K562 (cell line): ENCODE results near the gene SLC35D3. TPM values are rescaled to one million over a fixed set of nuclear protein-coding genes. Genes with fewer than 3 reads are reported as not detected.

ENCODE experiments used
- ATAC-seq: fragments of 200-7000 bp; cut with Tn5 transposase; 3 replicates; pipeline ENCODE4 v1.9.1; 2020; ENCODE audit warnings: moderate library complexity
- BruUV-seq: library from RNA; stranded (reverse); fragments of 400-500 nt; replicated peaks from 2 replicates; lab custom pipeline; 2021; lab: Mats Ljungman, UMichigan
- CTCF ChIA-PET: fragments of 300-600 bp; formaldehyde crosslinking; extraction: SDS; loops from one replicate; lab custom pipeline; 2021; ENCODE audit warnings: low intra/inter-chr PET ratio; lab: Yijun Ruan, JAX
- POLR2A ChIA-PET: fragments of 300-600, 350-650 bp; sonication (Branson Sonifier 250); formaldehyde crosslinking; extraction: SDS; loops from one replicate; lab custom pipeline; 2021; ENCODE audit warnings: antibody characterized with exemption, inconsistent platforms; lab: Yijun Ruan, JAX
- DNase-seq, 4 experiments: peaks; one replicate each; pipeline versions ENCODE4 v3.0.0 to v3.0.0-alpha.2; 2011 to 2018; ENCODE audit warnings: low spot score in 3 of 4, mixed read lengths in 3 of 4; ENCODE audit errors: extremely low read depth in 1 of 4
- FAIRE-seq: peaks from 2 replicates; lab custom pipeline; 2011; peaks lifted over from hg19 to GRCh38; lab: Jason Lieb, UNC
- H2AFZ ChIP-seq: 2 replicates; pipeline ENCODE4 v1.6.0; 2011; ENCODE audit warnings: low read depth, low read length, control low read depth, inconsistent platforms
- H3K27ac ChIP-seq: fragments of 200-600 bp; 3 replicates; pipeline ENCODE4 v1.8.0; 2011; ENCODE audit warnings: low read depth, mild to moderate bottlenecking, control low read depth, inconsistent platforms, low read length, moderate library complexity, mixed read lengths; ENCODE audit errors: extremely low read depth
- H3K27me3 ChIP-seq, 2 experiments: fragments of 300-600 bp in 1 of 2; 2 replicates in 1 of 2; 3 replicates in 1 of 2; pipeline versions ENCODE4 v1.6.0 to v1.8.0; 2011; ENCODE audit warnings: inconsistent platforms in 2 of 2, low read length in 2 of 2, mild to moderate bottlenecking in 1 of 2, mixed read lengths in 1 of 2, moderate library complexity in 1 of 2; ENCODE audit not compliant: control insufficient read depth in 2 of 2, insufficient read depth in 2 of 2
- H3K36me3 ChIP-seq: fragments of 300-600 bp; 3 replicates; pipeline ENCODE4 v1.8.0; 2011; ENCODE audit warnings: mild to moderate bottlenecking, low read length, inconsistent platforms; ENCODE audit not compliant: control insufficient read depth, insufficient read depth
- H3K4me1 ChIP-seq, 2 experiments: fragments of 200-600 bp in 1 of 2; replicated peaks in 1 of 2; 2 replicates in 1 of 2; 3 replicates in 1 of 2; pipeline versions ENCODE4 v1.5.1 to v1.8.0; 2011; ENCODE audit warnings: inconsistent platforms in 2 of 2, low read length in 2 of 2, mild to moderate bottlenecking in 1 of 2, mixed read lengths in 1 of 2, moderate library complexity in 1 of 2; ENCODE audit not compliant: control insufficient read depth in 2 of 2, insufficient read depth in 2 of 2
- H3K4me2 ChIP-seq: 2 replicates; pipeline ENCODE4 v1.6.1; 2011; ENCODE audit warnings: low read length, control low read depth, inconsistent platforms, mixed read lengths; ENCODE audit not compliant: insufficient read depth
- H3K4me3 ChIP-seq: fragments of 200-600 bp; sonication (generic), shearing (Covaris generic); 2 replicates; pipeline ENCODE4 v1.5.1; 2016; ENCODE audit warnings: control low read depth, inconsistent platforms
- H3K79me2 ChIP-seq: fragments of 200-600 bp; 3 replicates; pipeline ENCODE4 v1.8.0; 2011; ENCODE audit warnings: low read length, inconsistent platforms; ENCODE audit not compliant: control insufficient read depth, insufficient read depth
- H3K9ac ChIP-seq, 2 experiments: 2 replicates each; pipeline versions ENCODE4 v1.6.0 to v1.6.1; 2011; ENCODE audit warnings: low read depth in 2 of 2, low read length in 2 of 2, control low read depth in 1 of 2, inconsistent platforms in 1 of 2, mild to moderate bottlenecking in 1 of 2, mixed read lengths in 1 of 2; ENCODE audit not compliant: insufficient read depth in 1 of 2
- H3K9me1 ChIP-seq: one replicate; pipeline ENCODE4 v1.6.0; 2011; ENCODE audit warnings: inconsistent platforms, mild to moderate bottlenecking, low read length, moderate library complexity; ENCODE audit not compliant: control insufficient read depth, insufficient read depth
- H3K9me3 ChIP-seq: replicated peaks from 2 replicates; pipeline ENCODE4 v1.5.1; 2011; ENCODE audit warnings: low read depth, low read length, inconsistent platforms; ENCODE audit not compliant: control insufficient read depth, insufficient read depth
- H4K20me1 ChIP-seq: replicated peaks from 2 replicates; pipeline ENCODE4 v1.6.1; 2011; ENCODE audit warnings: low read length, inconsistent platforms, mixed read lengths; ENCODE audit not compliant: control insufficient read depth, insufficient read depth
- BCL6 ChIP-seq: fragments of 250-450 bp; sonication (Bioruptor Pico); IDR thresholded peaks from 2 replicates; pipeline ENCODE4 v1.4.0; 2020
- CBFA2T2 ChIP-seq: fragments of 450-650 bp; conservative IDR thresholded peaks from 2 replicates; pipeline ENCODE4 v1.6.1; 2017; ENCODE audit warnings: mild to moderate bottlenecking
- CBFA2T3 ChIP-seq: fragments of 450-650 bp; IDR thresholded peaks from 2 replicates; pipeline ENCODE4 v1.6.1; 2017
- CTCF ChIP-seq, 3 experiments: IDR thresholded peaks in 2 of 3; conservative IDR thresholded peaks in 1 of 3; 2 replicates each; pipeline ENCODE4 v1.5.1; 2011 to 2012; ENCODE audit warnings: low read length in 3 of 3, mild to moderate bottlenecking in 3 of 3, control low read depth in 2 of 3, improper control_type of control experiment in 1 of 3, inconsistent platforms in 1 of 3, low read depth in 1 of 3, mixed read lengths in 1 of 3, moderate library complexity in 1 of 3; ENCODE audit not compliant: insufficient read depth in 2 of 3
- FIP1L1 ChIP-seq: fragments of 200-400 bp; formaldehyde crosslinking; IDR thresholded peaks from 2 replicates; pipeline ENCODE4 v1.6.1; 2018; ENCODE audit warnings: mild to moderate bottlenecking, low read depth, low read length; ENCODE audit not compliant: poor library complexity, severe bottlenecking
- HINFP ChIP-seq: fragments of 450-650 bp; conservative IDR thresholded peaks from 2 replicates; pipeline ENCODE4 v1.6.1; 2016; ENCODE audit warnings: missing genetic modification characterization, low read depth, mild to moderate bottlenecking, control low read depth, missing compliant biosample characterization
- HNRNPUL1 ChIP-seq: fragments of 200-400 bp; formaldehyde crosslinking; IDR thresholded peaks from 2 replicates; pipeline ENCODE4 v1.6.1; 2017; ENCODE audit warnings: low read length
- NFIC ChIP-seq: fragments of 450-650 bp; IDR thresholded peaks from 2 replicates; pipeline ENCODE4 v1.6.1; 2017; ENCODE audit warnings: mild to moderate bottlenecking, inconsistent platforms
- TCF3 ChIP-seq: sonication (generic); formaldehyde crosslinking; IDR thresholded peaks from 2 replicates; pipeline ENCODE4 v1.4.0; 2020; ENCODE audit warnings: mild to moderate bottlenecking, missing genetic modification reagents
- ZNF696 ChIP-seq: fragments of 250-450 bp; sonication (Bioruptor Pico); conservative IDR thresholded peaks from 2 replicates; pipeline ENCODE4 v1.4.0; 2020; ENCODE audit warnings: mild to moderate bottlenecking, moderate library complexity
- ZNF707 ChIP-seq: fragments of 250-450 bp; sonication (Bioruptor Pico); conservative IDR thresholded peaks from 2 replicates; pipeline ENCODE4 v1.8.0; 2022; ENCODE audit warnings: inconsistent platforms, mild to moderate bottlenecking, moderate library complexity
- WGBS: fragments of 100-300 bp; shearing (Covaris generic); methylation state at CpG from one replicate; pipeline ENCODE4 v1.1.6; 2016; ENCODE audit warnings: low coverage, mixed read lengths; ENCODE audit not compliant: insufficient coverage; ENCODE audit errors: missing lambda C conversion rate; 5-methylcytosine and 5-hydroxymethylcytosine counted together
- in situ Hi-C: fragments of 300-500 bp; cut with MboI; formaldehyde crosslinking; loops from 4 replicates; pipeline ENCODE4 v1.15.0; 2018; ENCODE audit warnings: inconsistent platforms, mixed read lengths
- intact Hi-C: fragments of 100-400 bp; cut with micrococcal nuclease; formaldehyde crosslinking; loops from 2 replicates; pipeline ENCODE4 v1.14.2; 2022
- polyA plus RNA-seq, 8 experiments: library from polyadenylated mRNA; depleted of rRNA in 4 of 8; stranded (reverse) in 5 of 8; unstranded in 3 of 8; fragments of >200 nt; fragmentation: Nextera tagmentation in 2 of 8; fragmentation: Illumina TruSeq in 1 of 8; extraction: Ambion mirVana in 2 of 8; extraction: Trizol in 1 of 8; gene quantifications; 2 replicates each; pipeline versions ENCODE4 v1.2.1 to v1.2.3, GENCODE V29; 2011 to 2014; ENCODE audit warnings: inconsistent platforms in 1 of 8, missing spikeins in 1 of 8
- total RNA-seq, 7 experiments: library from RNA; depleted of rRNA in 6 of 7; stranded (reverse); fragments of >200 nt in 6 of 7; fragmentation: Illumina TruSeq in 2 of 7; extraction: Trizol in 2 of 7; gene quantifications; 2 replicates each; pipeline versions ENCODE4 v1.2.1 to v1.2.3, GENCODE V29; 2011 to 2021; ENCODE audit warnings: low replicate concordance in 1 of 7
- TF ChIP-seq, protein P1 (sequence below), 2 experiments: fragments of 450-650 bp in 1 of 2; sonication (generic) in 1 of 2; formaldehyde crosslinking; conservative IDR thresholded peaks; 2 replicates each; pipeline versions ENCODE4 v1.4.0 to v1.8.1; 2020 to 2022; ENCODE audit warnings: mild to moderate bottlenecking in 1 of 2, missing genetic modification reagents in 1 of 2

Gene SLC35D3
- total and polyA plus RNA-seq, 9 of the 15 experiments (the other 6 are each of a cell fraction or from before 2014, with no cell fraction given), result not detected

GRCh38 chr6:136967876-136968752 lies 46.0 kb downstream of the SLC35D3 start (continued):
- TF ChIP-seq CTCF (IDR thresholded peaks at IDR 0.05 in 2 of 3, conservative IDR thresholded peaks at IDR 0.05 in 1 of 3; ENCODE audit: insufficient read depth in 2 of 3, low read depth in 1 of 3, low read length in 3 of 3) (peak; percentile 84 to 86 (median 85)), ZNF696 (CRISPR knock-in tag) (no peak), NFIC (peak; percentile 70), ZNF707 (CRISPR knock-in tag) (no peak)

- DNase-seq (peak in 1 of 4 experiments; percentile 21), FAIRE-seq (no peak), ATAC-seq (no peak)
- H4K20me1 ChIP-seq, result no peaks in the 10 kb centered on the region
- H3K9me1 ChIP-seq, result no peaks in the 10 kb centered on the region
- CTCF ChIA-PET, result interaction anchor here (0.8 to 1.6 kb wide), 2 partner anchors 325 to 1140 kb away, joined by 4 read pairs; no protein-coding TSS in a partner anchor
- 0 out of 2 replicates have a peak overlapping the region, but pooled peaks have one; percentile 6 for H3K4me2 ChIP-seq
- TF ChIP-seq, protein P1, sequence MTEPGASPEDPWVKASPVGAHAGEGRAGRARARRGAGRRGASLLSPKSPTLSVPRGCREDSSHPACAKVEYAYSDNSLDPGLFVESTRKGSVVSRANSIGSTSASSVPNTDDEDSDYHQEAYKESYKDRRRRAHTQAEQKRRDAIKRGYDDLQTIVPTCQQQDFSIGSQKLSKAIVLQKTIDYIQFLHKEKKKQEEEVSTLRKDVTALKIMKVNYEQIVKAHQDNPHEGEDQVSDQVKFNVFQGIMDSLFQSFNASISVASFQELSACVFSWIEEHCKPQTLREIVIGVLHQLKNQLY (CRISPR knock-in tag; conservative IDR thresholded peaks at IDR 0.05), result no peak
- TF ChIP-seq NFIC (peak; percentile 60), BCL6 (no peak), TCF3 (peak; percentile 22; the same call in 1 of the 2 replicates), HINFP (tag) (no peak), CBFA2T2 (peak; percentile 31; the same call in 1 of the 2 replicates), HNRNPUL1 (no peak), FIP1L1 (no peak), CBFA2T3 (peak; percentile 39; the same call in 1 of the 2 replicates)
- intact Hi-C loops (loop anchor here (1.0 to 5.0 kb wide), 2 partner anchors 343 to 672 kb away; no protein-coding TSS in a partner anchor), in situ Hi-C loops (no loop called here)
- no peak overlapping the region for H3K4me3 ChIP-seq
- H3K36me3 ChIP-seq, result no peaks in the 10 kb centered on the region
- 3% methylated on average over 7 of the region's 7 CpGs for WGBS
- H3K27ac ChIP-seq, result no peak overlapping the region
- BruUV-seq, result no TSS peak
- H3K9ac ChIP-seq, result no peak overlapping the region
- no peaks in the 10 kb centered on the region; a peak in 2 of 5 replicates for H3K4me1 ChIP-seq
- POLR2A ChIA-PET, result interaction anchor here (0.7 kb wide), 1 partner anchor 302 kb away, joined by 3 read pairs; no protein-coding TSS in a partner anchor
- H2AFZ ChIP-seq, result no peak overlapping the region
- no peaks in the 10 kb centered on the region for H3K9me3 ChIP-seq
- no peaks in the 10 kb centered on the region for H3K79me2 ChIP-seq
- peaks cover 5 to 25% of the 10 kb centered on the region in 2 experiments; a peak in 4 of 5 replicates for H3K27me3 ChIP-seq
Measured at GRCh38 chr6:136968837-136969236, 46.7 kb downstream of the SLC35D3 start.
